Effector memory CD4-positive, alpha-beta T cell (primary cell): ENCODE data around the gene ANKRD65.

Experiments
- DNase-seq, 3 donors: peaks; one replicate each; pipeline ENCODE4 v3.0.0-alpha.2; 2020
- H3K27ac ChIP-seq: 2 replicates; pipeline ENCODE4 v1.7.0; 2013; ENCODE audit warnings: mild to moderate bottlenecking, low read length, moderate library complexity; ENCODE audit not compliant: insufficient read depth, poor library complexity, severe bottlenecking
- H3K27me3 ChIP-seq: replicated peaks from 2 replicates; pipeline ENCODE4 v1.7.0; 2013; ENCODE audit warnings: mild to moderate bottlenecking, low read length; ENCODE audit not compliant: insufficient read depth, control insufficient read depth, poor library complexity, severe bottlenecking
- H3K36me3 ChIP-seq: 2 replicates; pipeline ENCODE4 v1.7.0; 2013; ENCODE audit warnings: mild to moderate bottlenecking, low read length, moderate library complexity; ENCODE audit not compliant: control insufficient read depth, insufficient read depth
- H3K4me1 ChIP-seq: 2 replicates; pipeline ENCODE4 v1.7.0; 2013; ENCODE audit warnings: low read length, mild to moderate bottlenecking; ENCODE audit not compliant: control insufficient read depth, insufficient read depth, poor library complexity, severe bottlenecking
- H3K4me3 ChIP-seq: 2 replicates; pipeline ENCODE4 v1.7.0; 2013; ENCODE audit warnings: low read length, low read depth, mild to moderate bottlenecking; ENCODE audit not compliant: insufficient read depth, poor library complexity, severe bottlenecking
- H3K9me3 ChIP-seq: 2 replicates; pipeline ENCODE4 v1.7.0; 2013; ENCODE audit warnings: mild to moderate bottlenecking, low read length, moderate library complexity; ENCODE audit not compliant: control insufficient read depth

Gene ANKRD65

GRCh38 chr1:1425426-1425752 is 4.3 kb upstream of the ANKRD65 start:
- DNase-seq, result no peak
- Histone ChIP-seq H3K4me3 (no peak overlapping the region), H3K27ac (no peak overlapping the region), H3K27me3 (peaks cover 24% of the 10 kb centered on the region), H3K4me1 (peaks cover 7% of the 10 kb centered on the region), H3K36me3 (no peaks in the 10 kb centered on the region), H3K9me3 (no peaks in the 10 kb centered on the region)

- H3K9me3 ChIP-seq, result no peaks in the 10 kb centered on the region
- no peak overlapping the region for H3K4me3 ChIP-seq
- DNase-seq, result no peak
- H3K36me3 ChIP-seq, result no peaks in the 10 kb centered on the region
- peaks cover 7% of the 10 kb centered on the region for H3K4me1 ChIP-seq
- peaks cover 24% of the 10 kb centered on the region for H3K27me3 ChIP-seq
- no peak overlapping the region for H3K27ac ChIP-seq
Observed at GRCh38 chr1:1424707-1425106, 3.6 kb upstream of the ANKRD65 start.

GRCh38 chr1:1423245-1423597 is 2.1 kb upstream of the ANKRD65 start:
- Histone ChIP-seq H3K27me3 (peaks cover 24% of the 10 kb centered on the region), H3K36me3 (no peaks in the 10 kb centered on the region), H3K9me3 (no peaks in the 10 kb centered on the region), H3K4me1 (peaks cover 7% of the 10 kb centered on the region), H3K27ac (no peak overlapping the region), H3K4me3 (no peak overlapping the region)
- no peak for DNase-seq

- no peaks in the 10 kb centered on the region for H3K9me3 ChIP-seq
- no peak overlapping the region for H3K27ac ChIP-seq
- H3K36me3 ChIP-seq, result no peaks in the 10 kb centered on the region
- H3K4me1 ChIP-seq, result peaks cover 7% of the 10 kb centered on the region
- H3K27me3 ChIP-seq, result peaks cover 24% of the 10 kb centered on the region
- no peak overlapping the region for H3K4me3 ChIP-seq
- no peak for DNase-seq
Observed at GRCh38 chr1:1422465-1423244, 1.6 kb upstream of the ANKRD65 start.

GRCh38 chr1:1421907-1422464 is 910 bp upstream of the ANKRD65 start:
- Histone ChIP-seq H3K27me3 (peaks cover 21% of the 10 kb centered on the region), H3K27ac (no peak overlapping the region)
- no peak for DNase-seq

GRCh38 chr1:1420654-1421141 is 378 bp downstream of the ANKRD65 start:
- H3K27ac ChIP-seq, result no peak overlapping the region
- H3K36me3 ChIP-seq, result no peaks in the 10 kb centered on the region
- DNase-seq, result no peak
- H3K9me3 ChIP-seq, result no peaks in the 10 kb centered on the region
- H3K4me3 ChIP-seq, result no peak overlapping the region
- H3K4me1 ChIP-seq, result no peaks in the 10 kb centered on the region
- peaks cover 13% of the 10 kb centered on the region for H3K27me3 ChIP-seq

More at GRCh38 chr1:1421907-1422464, 910 bp upstream of the ANKRD65 start:
- Histone ChIP-seq H3K9me3 (no peaks in the 10 kb centered on the region), H3K4me3 (no peak overlapping the region), H3K4me1 (peaks cover 5% of the 10 kb centered on the region), H3K36me3 (no peaks in the 10 kb centered on the region)

GRCh38 chr1:1419813-1420653 is 1.0 kb downstream of the ANKRD65 start:
- Histone ChIP-seq H3K27me3 (peaks cover 13% of the 10 kb centered on the region), H3K9me3 (no peaks in the 10 kb centered on the region), H3K27ac (no peak overlapping the region), H3K4me3 (no peak overlapping the region), H3K4me1 (no peaks in the 10 kb centered on the region), H3K36me3 (no peaks in the 10 kb centered on the region)
- no peak for DNase-seq

GRCh38 chr1:1419363-1419812 is 1.7 kb downstream of the ANKRD65 start:
- H3K27ac ChIP-seq, result no peak overlapping the region
- H3K36me3 ChIP-seq, result no peaks in the 10 kb centered on the region
- no peak overlapping the region for H3K4me3 ChIP-seq
- no peak for DNase-seq
- H3K4me1 ChIP-seq, result no peaks in the 10 kb centered on the region
- peaks cover 13% of the 10 kb centered on the region for H3K27me3 ChIP-seq
- H3K9me3 ChIP-seq, result no peaks in the 10 kb centered on the region

GRCh38 chr1:1418464-1419362 is 2.4 kb downstream of the ANKRD65 start:
- H3K4me3 ChIP-seq, result no peak overlapping the region
- no peak for DNase-seq
- H3K27me3 ChIP-seq, result peaks cover 13% of the 10 kb centered on the region
- H3K9me3 ChIP-seq, result no peaks in the 10 kb centered on the region
- H3K36me3 ChIP-seq, result no peaks in the 10 kb centered on the region
- no peaks in the 10 kb centered on the region for H3K4me1 ChIP-seq
- H3K27ac ChIP-seq, result no peak overlapping the region
